HG02571 (cell line): ENCODE results near the gene ABHD16B.

Source experiments
- ATAC-seq: cut with Tn5 transposase; IDR thresholded peaks from one replicate; pipeline ENCODE4 v1.9.1; 2021; ENCODE audit warnings: mild to moderate bottlenecking, moderate library complexity; ENCODE audit not compliant: unreplicated experiment

The ABHD16B gene

GRCh38 chr20:63861365-63861934, at the start of gene ABHD16B:
Gene ABHD16B (plus strand): TSS chr20:63861498. CDS start chr20:63861541, 43 bp downstream.
- ATAC-seq = no peak

- ATAC-seq = no peak
Observed at GRCh38 chr20:63814891-63815614, 46.2 kb upstream of the ABHD16B start.

GRCh38 chr20:63815615-63816253, 45.6 kb upstream of the ABHD16B start:
- no peak for ATAC-seq

- ATAC-seq = no peak
Observed at GRCh38 chr20:63819224-63819921, 41.9 kb upstream of the ABHD16B start.

- no peak for ATAC-seq
Observed at GRCh38 chr20:63821811-63822210, 39.5 kb upstream of the ABHD16B start.

- ATAC-seq = no peak
Observed at GRCh38 chr20:63822276-63822696, 39.0 kb upstream of the ABHD16B start.

- no peak for ATAC-seq
Observed at GRCh38 chr20:63823691-63824311, 37.5 kb upstream of the ABHD16B start.

- ATAC-seq = no peak
Observed at GRCh38 chr20:63825331-63826118, 35.8 kb upstream of the ABHD16B start.

- ATAC-seq = no peak
Observed at GRCh38 chr20:63826753-63827152, 34.5 kb upstream of the ABHD16B start.

GRCh38 chr20:63828124-63828523, 33.2 kb upstream of the ABHD16B start:
- no peak for ATAC-seq

- ATAC-seq = no peak
Observed at GRCh38 chr20:63828545-63828944, 32.8 kb upstream of the ABHD16B start.

GRCh38 chr20:63828951-63829350, 32.3 kb upstream of the ABHD16B start:
- no peak for ATAC-seq

GRCh38 chr20:63829603-63829944, 31.7 kb upstream of the ABHD16B start:
- ATAC-seq = no peak

- no peak for ATAC-seq
Observed at GRCh38 chr20:63829945-63830835, 31.1 kb upstream of the ABHD16B start.

- no peak for ATAC-seq
Observed at GRCh38 chr20:63830841-63831588, 30.3 kb upstream of the ABHD16B start, which contains the start of gene ZBTB46. Gene ZBTB46 (minus strand): TSS chr20:63831264. CDS start chr20:63790757, 40,507 bp downstream.

- no peak for ATAC-seq
Observed at GRCh38 chr20:63831646-63831992, 29.7 kb upstream of the ABHD16B start.

GRCh38 chr20:63831993-63832686, 29.2 kb upstream of the ABHD16B start:
- ATAC-seq = no peak
